GM18526 (cell line): ENCODE measurements around the gene NPPC.

ENCODE experiments used
- POLR2A ChIP-seq: IDR thresholded peaks from 3 replicates; pipeline ENCODE4 v1.6.1; 2011; ENCODE audit not compliant: insufficient read length; ENCODE audit errors: extremely low read depth

Gene NPPC

DNA sequence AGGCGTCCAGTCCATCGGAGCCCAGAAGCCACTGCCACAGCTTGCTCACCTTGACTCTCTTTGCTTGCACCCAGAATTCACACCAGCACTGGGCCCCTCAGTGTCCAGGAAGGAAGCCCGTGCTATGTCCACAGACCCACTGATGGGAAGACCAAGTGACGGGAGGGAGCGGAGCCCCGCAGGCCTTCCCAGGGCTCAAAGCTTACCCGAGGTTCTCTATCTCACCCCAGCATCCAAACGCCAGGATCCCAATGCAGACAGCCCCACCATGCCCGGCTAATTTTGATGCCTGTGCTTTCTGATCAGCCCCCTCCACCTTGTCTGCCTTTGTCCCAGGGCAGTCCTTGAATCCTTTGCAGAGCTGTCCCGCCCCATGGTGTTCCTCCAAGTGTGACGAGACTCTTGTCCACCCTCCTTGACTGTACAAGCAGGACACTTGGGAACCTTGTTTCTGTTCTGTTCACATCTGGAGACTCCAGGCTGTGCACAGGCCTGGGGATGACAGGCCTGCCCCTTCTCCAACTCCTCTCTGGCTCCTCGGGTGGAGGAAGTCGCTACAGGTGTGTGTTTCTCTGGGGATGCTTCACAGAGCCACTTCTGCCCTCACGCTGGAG, 12.0 kb downstream of the NPPC start:
- no peak for TF ChIP-seq POLR2A

DNA sequence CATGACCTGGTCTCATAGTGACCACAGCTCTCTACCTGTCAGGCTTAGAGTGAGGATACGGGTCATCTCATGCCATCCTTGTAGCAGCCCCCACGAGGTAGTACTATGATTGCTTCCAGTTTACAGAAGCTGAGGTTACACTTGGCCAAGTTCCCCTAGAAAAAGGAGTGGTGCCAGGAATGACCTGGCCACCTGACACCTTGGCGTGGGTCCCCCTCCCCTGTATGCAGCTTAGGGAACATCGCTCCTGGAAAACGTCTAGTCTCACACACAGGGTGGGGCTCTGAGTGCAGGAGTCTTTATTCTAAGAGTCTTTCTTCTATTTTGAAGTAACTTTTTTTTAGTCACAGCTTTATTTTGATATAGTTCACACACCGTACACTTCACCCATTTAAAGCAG, 14.8 kb downstream of the NPPC start:
- TF ChIP-seq POLR2A = no peak

DNA sequence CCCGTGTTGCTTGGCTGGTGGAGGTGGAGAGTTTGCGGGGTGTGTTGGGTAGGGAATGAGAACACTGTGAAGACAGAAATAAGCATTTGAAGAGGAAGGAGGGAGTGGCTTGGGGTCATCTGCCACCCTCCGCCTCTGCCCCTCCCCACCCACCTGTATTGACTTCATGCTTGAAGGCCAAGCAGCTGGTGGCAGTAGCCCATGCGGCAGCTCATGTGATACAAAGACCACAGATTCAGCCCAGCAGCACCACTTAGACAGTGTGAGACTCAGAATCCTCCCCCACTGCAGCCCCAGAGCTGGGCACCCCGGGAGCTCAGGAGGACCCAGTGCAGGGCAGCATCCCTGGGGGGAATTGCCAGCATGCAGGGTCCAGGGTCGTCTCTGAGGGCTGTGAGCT, 15.4 kb downstream of the NPPC start:
- no peak for TF ChIP-seq POLR2A

DNA sequence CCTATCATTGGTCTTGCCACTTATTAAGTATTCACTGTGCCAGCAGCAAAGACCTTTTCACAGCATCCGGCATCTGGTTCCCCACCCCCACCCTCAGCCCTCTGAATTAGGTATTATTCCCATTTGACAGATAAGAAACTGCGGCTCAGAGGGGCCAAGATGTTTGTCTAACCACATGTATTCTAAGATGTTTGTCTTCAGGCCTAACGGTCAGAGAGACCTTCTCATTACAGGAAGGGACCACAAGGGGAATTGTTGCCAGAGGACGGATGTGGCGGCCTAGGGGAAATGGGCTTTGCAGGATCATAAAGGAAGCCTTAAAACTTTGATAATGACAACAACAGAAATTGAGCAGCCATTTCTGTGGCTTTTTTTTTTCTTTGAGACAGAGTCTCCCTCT, 16.6 kb downstream of the NPPC start:
- TF ChIP-seq POLR2A = no peak

DNA sequence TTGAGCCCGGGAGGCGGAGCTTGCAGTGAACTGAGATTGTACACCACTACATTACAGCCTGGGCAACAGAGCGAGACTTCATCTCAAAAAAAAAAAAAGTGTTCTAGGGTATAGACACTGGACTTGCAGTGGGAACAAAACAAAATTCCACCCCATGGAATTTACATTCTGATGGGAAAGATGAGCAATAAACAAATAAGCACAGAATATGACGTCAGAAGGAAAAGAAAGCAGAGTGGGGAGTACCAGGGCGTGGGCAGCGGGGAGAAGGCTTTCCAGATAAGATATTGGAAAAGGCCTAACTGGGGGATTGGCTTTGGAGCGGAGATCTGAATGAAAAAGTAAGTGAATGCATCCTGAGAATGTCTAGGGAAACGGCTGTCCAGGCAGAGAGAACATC, 17.6 kb downstream of the NPPC start:
- no peak for TF ChIP-seq POLR2A

DNA sequence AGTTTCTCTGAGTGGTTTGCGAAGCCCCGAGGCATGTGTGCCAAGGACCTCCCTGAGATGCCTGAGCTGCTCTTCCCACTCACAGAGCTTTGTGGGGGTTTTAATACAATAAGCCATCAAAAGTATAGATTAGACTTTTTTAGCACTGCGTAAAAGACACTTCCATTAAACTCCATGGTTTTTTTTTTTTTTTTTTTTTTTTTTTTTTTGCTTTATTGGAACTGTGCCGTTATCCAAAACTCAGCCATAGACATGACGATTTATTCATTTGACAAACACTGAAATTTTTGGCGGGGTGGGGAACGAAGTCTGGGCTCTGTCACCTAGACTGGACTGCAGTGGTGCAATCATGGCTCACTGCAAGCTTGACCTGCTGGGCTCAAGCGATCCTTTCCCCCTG, 18.4 kb downstream of the NPPC start:
- TF ChIP-seq POLR2A = no peak

DNA sequence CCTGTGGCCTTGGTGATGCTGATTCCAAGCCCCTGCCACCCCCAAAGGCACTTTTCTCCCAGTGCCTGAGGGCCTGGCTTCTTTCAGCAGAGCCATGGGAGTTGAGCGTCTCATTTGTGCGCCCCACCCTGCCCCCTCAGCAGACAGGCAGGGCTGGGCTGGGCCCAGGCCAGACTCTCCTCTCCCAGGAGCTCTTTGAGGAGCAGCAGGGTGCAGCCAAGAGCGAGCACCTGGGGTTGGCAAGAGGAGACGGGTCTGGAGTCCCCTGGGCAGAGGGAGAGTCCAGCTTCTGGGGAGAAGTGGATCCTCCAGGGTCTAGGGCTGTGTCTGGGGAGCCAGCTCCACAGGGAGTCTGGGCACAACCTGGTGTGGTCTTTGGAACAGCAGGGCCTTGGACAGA, 21.2 kb downstream of the NPPC start:
- no peak for TF ChIP-seq POLR2A

DNA sequence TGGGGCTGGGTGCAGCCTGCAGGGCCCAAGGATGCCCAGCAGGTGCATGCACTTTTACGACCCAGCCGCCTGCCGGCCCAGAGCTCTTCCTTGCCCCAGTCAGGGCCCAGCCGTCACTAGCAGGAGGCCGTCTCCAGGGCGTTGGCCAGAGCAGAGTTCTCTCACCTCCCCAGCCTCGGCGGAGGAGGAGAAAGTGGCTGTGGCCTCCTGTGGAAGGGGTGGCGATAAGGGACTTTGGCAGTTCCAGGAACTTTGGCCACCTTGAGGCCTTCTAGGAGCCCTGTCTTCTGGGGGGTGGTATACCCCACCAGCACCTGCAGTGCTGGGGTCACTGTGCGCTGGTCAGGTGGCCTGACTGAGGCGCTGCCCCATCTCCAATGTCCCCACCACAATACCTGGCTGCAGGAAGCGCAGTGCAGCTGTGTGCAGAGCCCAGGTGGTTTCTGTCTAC, 22.0 kb downstream of the NPPC start:
- TF ChIP-seq POLR2A = no peak

DNA sequence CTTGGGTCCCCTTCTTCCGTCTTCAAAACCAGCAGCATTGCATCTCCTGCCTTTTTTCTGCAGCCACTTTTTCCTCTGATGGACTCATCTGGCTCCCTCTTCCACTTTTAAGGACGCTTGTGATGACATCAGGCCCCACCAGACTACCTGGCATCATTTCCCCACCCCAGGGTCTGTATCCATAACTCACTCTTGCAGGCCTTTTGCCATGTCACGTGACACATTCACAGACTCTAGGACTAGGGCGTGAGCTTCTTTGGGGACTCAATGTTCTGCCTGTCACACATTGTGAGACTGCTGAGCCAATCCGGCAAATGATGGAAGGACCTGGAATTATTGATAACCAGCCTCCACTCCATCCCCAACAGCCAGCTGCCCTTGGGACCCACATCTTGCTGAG, 23.6 kb downstream of the NPPC start:
- TF ChIP-seq POLR2A = no peak

DNA sequence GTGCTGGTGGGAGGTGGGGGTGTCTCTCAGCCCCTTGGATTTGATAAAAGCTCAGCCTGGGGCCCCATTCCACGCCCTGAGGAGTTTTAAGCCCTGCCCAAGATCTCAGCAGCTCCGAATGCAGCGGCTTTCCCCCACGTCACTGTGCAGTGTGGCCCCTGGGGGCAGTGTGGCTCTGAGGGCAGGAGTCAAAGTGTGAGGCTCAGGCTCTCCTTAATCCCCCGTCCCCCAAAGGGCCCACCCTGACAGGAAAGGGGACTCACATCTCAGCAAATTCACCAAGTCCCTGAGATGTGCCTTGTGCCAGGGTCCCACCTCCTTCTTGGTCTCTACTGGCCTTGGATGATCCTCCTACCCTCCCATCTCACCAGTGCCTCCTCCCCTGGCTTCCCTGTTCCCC, 25.2 kb downstream of the NPPC start:
- no peak for TF ChIP-seq POLR2A

DNA sequence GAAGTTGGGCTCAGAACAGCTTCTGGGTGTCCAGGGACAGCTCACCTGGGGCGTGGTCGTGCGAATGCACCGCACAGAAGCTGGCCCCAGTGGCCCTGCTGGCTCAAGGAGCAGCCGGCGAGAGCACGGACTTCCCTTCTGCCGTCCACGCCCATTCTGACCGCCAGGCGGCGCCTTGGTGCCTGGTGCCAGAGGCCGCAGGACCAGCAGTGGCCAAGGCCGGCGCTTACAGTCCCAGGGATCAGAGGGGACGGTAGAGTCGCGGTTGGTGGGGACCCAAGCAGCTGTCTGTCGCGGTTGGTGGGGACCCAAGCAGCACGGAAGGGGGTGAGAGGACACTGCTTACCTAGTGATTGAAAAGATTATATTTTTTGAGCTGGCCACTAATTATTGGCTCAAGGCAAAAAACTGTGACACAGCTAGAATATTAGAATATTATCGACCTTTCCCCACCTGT, 25.7 kb downstream of the NPPC start:
- TF ChIP-seq POLR2A = no peak

DNA sequence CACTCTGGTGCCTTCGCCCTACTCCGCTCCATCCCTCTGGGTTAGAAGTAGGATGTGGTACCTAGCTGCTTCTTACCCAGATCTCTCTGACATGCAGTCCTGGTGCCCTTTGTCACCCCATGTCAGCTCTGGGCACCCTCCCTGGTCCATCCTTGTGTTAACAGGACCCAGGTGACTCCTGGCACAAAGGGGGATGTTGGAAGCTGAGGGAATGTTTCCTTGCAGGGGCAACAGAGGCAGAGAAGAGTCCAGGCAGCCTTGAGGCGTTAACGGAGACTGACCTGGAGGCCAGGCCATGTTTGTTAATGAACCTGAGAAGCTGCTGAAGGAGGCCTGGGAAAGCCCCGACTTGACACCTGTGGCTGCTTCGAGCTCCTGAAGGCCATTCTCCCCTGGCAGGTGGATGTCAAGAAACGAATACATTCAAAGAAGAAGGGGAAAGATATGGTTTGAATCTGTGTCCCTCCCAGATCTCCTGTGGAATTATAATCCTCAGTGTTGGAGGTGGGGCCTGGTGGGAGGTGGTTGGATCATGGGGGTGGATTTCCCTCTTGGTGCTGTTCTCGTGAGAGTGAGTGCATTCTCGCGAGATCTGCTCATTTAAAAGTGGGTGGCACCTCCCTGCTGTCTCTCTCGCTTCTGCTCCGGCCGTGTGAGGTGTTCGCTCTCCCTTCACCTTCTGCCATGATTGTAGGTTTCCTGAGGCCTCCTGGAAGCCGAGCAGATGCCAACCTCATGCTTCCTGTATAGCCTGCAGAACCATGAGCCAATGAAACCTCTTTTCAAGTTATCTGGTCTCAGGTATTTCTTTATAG, 31.4 kb downstream of the NPPC start:
- no peak for TF ChIP-seq POLR2A

DNA sequence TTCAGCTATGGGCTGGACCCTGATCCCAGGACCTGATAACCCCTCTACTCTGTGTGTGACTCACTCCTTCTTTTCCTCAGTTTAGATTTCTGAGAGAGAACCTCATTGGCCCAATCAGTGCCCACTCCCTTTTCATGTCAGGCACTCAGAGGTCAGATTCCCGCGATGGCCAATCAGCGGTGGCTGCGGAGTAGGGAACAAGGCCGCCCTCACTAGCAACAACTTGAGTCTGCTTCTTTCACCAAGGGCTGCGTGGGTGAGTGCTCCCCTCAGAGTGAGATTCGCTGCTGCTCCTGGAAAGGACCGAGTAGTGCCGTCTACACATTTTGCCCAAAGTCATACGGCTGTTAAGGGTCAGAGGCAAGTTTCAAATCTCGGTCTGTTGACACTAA, 34.7 kb downstream of the NPPC start:
- TF ChIP-seq POLR2A = no peak

DNA sequence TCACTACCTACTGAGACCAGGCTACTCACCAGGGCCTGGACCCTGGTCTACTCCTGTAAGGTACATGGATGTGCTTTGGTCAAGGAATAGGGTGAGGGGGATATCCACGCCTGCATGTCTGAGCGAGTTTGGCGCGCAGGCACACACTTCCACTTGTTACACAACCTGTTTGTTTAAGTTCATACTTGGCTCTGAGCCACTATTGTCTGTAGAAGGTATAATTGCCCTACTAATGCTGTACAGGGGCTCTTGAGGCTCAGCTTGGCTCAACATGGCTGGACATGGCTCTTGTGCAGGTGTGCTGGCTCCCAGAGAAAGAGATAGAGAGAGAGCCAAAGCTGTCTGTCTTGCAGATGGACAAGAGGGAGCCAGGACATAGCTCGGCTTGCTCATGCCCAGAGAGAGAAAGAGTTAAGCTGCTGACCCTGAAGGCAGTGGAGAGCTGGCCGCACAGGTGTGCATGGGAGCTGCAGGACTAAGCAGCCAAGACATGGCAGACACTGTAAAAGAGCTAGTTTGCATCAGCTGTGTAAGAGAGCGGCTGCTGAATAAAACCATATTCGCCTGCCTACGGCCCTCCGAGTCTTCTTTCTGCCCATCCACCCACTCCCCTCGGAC, 35.2 kb downstream of the NPPC start:
- TF ChIP-seq POLR2A = no peak

DNA sequence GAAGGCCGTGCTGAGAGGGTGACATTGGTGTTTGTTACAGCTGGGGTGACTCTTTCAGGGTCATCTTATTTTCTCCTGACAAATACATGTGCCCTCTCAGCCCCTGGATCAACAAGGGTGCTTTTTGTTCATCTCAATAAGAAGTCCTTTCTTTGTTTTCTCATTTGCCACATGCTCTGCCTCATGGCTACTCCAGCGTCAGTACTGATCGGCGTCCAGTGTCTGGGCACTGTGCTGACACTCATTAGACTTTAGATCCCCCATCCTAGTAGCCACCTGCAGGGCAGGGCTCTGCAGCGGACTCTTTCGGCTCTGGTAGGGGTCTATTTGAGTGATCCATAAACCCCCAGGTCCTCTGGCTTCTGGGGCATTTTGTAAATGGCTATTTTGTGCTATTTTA, 38.4 kb downstream of the NPPC start:
- no peak for TF ChIP-seq POLR2A

DNA sequence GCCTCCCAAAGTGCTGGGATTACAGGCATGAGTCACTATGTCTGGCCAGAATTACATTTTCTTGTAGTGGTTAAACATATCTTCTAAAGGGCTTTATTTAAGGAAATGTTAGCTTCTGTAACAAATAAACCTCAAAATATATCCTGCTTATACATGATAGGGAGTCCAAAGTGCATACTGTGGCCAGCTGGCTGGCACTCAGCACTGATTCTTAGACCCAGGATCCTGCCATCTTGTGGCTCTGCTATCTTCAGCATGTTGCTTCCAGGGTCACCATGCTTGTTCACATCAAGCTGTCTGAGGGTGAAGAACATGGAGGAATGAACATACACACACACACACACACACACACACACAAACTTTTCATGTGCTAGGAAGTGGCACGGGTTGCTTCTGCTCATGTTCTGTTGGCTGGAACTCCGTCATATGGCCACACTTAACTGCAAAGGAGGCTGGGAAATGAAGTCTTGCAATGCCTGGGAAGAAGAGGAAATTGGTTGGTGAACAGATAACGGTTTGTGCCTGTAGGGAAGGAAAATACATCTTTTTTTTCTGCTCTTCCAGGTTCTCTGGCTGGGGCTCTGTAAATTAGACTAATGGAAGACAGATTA, 40.0 kb downstream of the NPPC start:
- TF ChIP-seq POLR2A = no peak
